ENCODE results near the gene PHYHD1.
A peak's percentile ranks its signal among the peaks of the same experiment; 100 is the strongest.

- peak in 2 of 5 experiments; percentile 32 to 33 for TF ChIP-seq CTCF (IDR thresholded peaks at IDR 0.05 in 4 of 5, conservative IDR thresholded peaks at IDR 0.05 in 1 of 5)
- peak; percentile 84 to 90 for TF ChIP-seq POLR2A (IDR thresholded peaks at IDR 0.05)
These were observed 38.7 kb upstream of the PHYHD1 start, which contains the start of the genes KYAT1 and LRRC8A for GRCh38 chr9:128881884-128882676.
